ENCODE measurements around the gene ACER2. TPM values are rescaled to one million over a fixed set of nuclear protein-coding genes. Genes with fewer than 3 reads are reported as not detected.
"Not testable (repeated sequence)": the region's sequence is repeated elsewhere in the genome, so short reads cannot be mapped to it uniquely, and the experiment has no call there.

Gene ACER2
- total RNA-seq, 1 donor from 2014 or later, result 7.4 TPM

- H3K9me3 Mint-ChIP-seq (ENCODE audit: unreplicated experiment), result peaks cover 3% of the 10 kb centered on the region
- no peaks in the 10 kb centered on the region for H4K20me1 ChIP-seq (ENCODE audit: insufficient read depth, low read length)
- H2AFZ ChIP-seq (ENCODE audit: low read depth, low read length), result no peak overlapping the region
- H3K4me3 ChIP-seq (ENCODE audit: insufficient read depth, low read depth, low read length), result no peak overlapping the region
- no peaks in the 10 kb centered on the region for H3K4me1 ChIP-seq (ENCODE audit: insufficient read depth, low read length)
- H3K9me3 ChIP-seq (ENCODE audit: insufficient read depth, low read depth, low read length), result peaks cover 2% of the 10 kb centered on the region
- no peak for FAIRE-seq
- peak; percentile 45 for DNase-seq (ENCODE audit: low read depth)
- H3K27me3 ChIP-seq (ENCODE audit: insufficient read depth, low read length), result no peaks in the 10 kb centered on the region
- H3K36me3 ChIP-seq (ENCODE audit: insufficient read depth, low read length), result no peaks in the 10 kb centered on the region
- H3K9ac ChIP-seq (ENCODE audit: low read length), result no peak overlapping the region
- H3K36me3 Mint-ChIP-seq (ENCODE audit: low read depth, unreplicated experiment), result peaks cover 8% of the 10 kb centered on the region
- H3K4me2 ChIP-seq (ENCODE audit: low read length), result no peak overlapping the region
- TF ChIP-seq EZH2 (IDR thresholded peaks at IDR 0.05; ENCODE audit: insufficient read depth, low read length) (no peak), CTCF (IDR thresholded peaks at IDR 0.05; ENCODE audit: insufficient read depth, low read depth, low read length) (no peak)
- H3K4me1 Mint-ChIP-seq (ENCODE audit: low read depth, unreplicated experiment), result peaks cover 3% of the 10 kb centered on the region
- H3K79me2 ChIP-seq (ENCODE audit: insufficient read depth, low read length), result no peaks in the 10 kb centered on the region
- no peaks in the 10 kb centered on the region for H3K27me3 Mint-ChIP-seq (ENCODE audit: low read depth, unreplicated experiment)
- no peak overlapping the region for H3K27ac Mint-ChIP-seq (ENCODE audit: unreplicated experiment)
- H3K4me3 Mint-ChIP-seq (ENCODE audit: unreplicated experiment), result no peak overlapping the region
- no peak overlapping the region for H3K27ac ChIP-seq (ENCODE audit: low read depth, low read length)
Measured at GRCh38 chr9:19431361-19432171, 22.8 kb downstream of the ACER2 start.

GRCh38 chr9:19432473-19432872 is 23.7 kb downstream of the ACER2 start:
- H4K20me1 ChIP-seq (ENCODE audit: insufficient read depth, low read length), result no peaks in the 10 kb centered on the region
- H3K4me3 Mint-ChIP-seq (ENCODE audit: unreplicated experiment), result no peak overlapping the region
- no peak overlapping the region for H3K4me2 ChIP-seq (ENCODE audit: low read length)
- peaks cover 3% of the 10 kb centered on the region for H3K9me3 Mint-ChIP-seq (ENCODE audit: unreplicated experiment)
- H3K79me2 ChIP-seq (ENCODE audit: insufficient read depth, low read length), result no peaks in the 10 kb centered on the region
- H2AFZ ChIP-seq (ENCODE audit: low read depth, low read length), result no peak overlapping the region
- H3K27me3 Mint-ChIP-seq (ENCODE audit: low read depth, unreplicated experiment), result peaks cover 4% of the 10 kb centered on the region
- H3K4me3 ChIP-seq (ENCODE audit: insufficient read depth, low read depth, low read length), result no peak overlapping the region
- no peaks in the 10 kb centered on the region for H3K4me1 ChIP-seq (ENCODE audit: insufficient read depth, low read length)
- H3K9me3 ChIP-seq (ENCODE audit: insufficient read depth, low read depth, low read length), result peaks cover 2% of the 10 kb centered on the region
- no peaks in the 10 kb centered on the region for H3K27me3 ChIP-seq (ENCODE audit: insufficient read depth, low read length)
- no peak for DNase-seq (ENCODE audit: low read depth)
- no peak for FAIRE-seq
- H3K9ac ChIP-seq (ENCODE audit: low read length), result no peak overlapping the region
- H3K4me1 Mint-ChIP-seq (ENCODE audit: low read depth, unreplicated experiment), result peaks cover 3% of the 10 kb centered on the region
- TF ChIP-seq EZH2 (IDR thresholded peaks at IDR 0.05; ENCODE audit: insufficient read depth, low read length) (no peak), CTCF (IDR thresholded peaks at IDR 0.05; ENCODE audit: insufficient read depth, low read depth, low read length) (no peak)
- no peaks in the 10 kb centered on the region for H3K36me3 ChIP-seq (ENCODE audit: insufficient read depth, low read length)
- no peak overlapping the region for H3K27ac Mint-ChIP-seq (ENCODE audit: unreplicated experiment)
- peaks cover 8% of the 10 kb centered on the region for H3K36me3 Mint-ChIP-seq (ENCODE audit: low read depth, unreplicated experiment)
- H3K27ac ChIP-seq (ENCODE audit: low read depth, low read length), result no peak overlapping the region

- H2AFZ ChIP-seq (ENCODE audit: low read depth, low read length); DNase-seq (ENCODE audit: low read depth); H3K9me3 Mint-ChIP-seq (ENCODE audit: unreplicated experiment); H3K27me3 Mint-ChIP-seq (ENCODE audit: low read depth, unreplicated experiment); H3K4me2 ChIP-seq (ENCODE audit: low read length); H3K36me3 ChIP-seq (ENCODE audit: insufficient read depth, low read length); H3K79me2 ChIP-seq (ENCODE audit: insufficient read depth, low read length); H3K9me3 ChIP-seq (ENCODE audit: insufficient read depth, low read depth, low read length); H3K4me3 ChIP-seq (ENCODE audit: insufficient read depth, low read depth, low read length); H3K27ac ChIP-seq (ENCODE audit: low read depth, low read length); FAIRE-seq; H3K4me1 Mint-ChIP-seq (ENCODE audit: low read depth, unreplicated experiment); H4K20me1 ChIP-seq (ENCODE audit: insufficient read depth, low read length); H3K4me3 Mint-ChIP-seq (ENCODE audit: unreplicated experiment); H3K9ac ChIP-seq (ENCODE audit: low read length); H3K36me3 Mint-ChIP-seq (ENCODE audit: low read depth, unreplicated experiment); H3K4me1 ChIP-seq (ENCODE audit: insufficient read depth, low read length); H3K27ac Mint-ChIP-seq (ENCODE audit: unreplicated experiment); H3K27me3 ChIP-seq (ENCODE audit: insufficient read depth, low read length): not testable (repeated sequence)
Measured at GRCh38 chr9:19433729-19434128, 24.9 kb downstream of the ACER2 start.

Measured in astrocyte (in vitro differentiated cells and primary cell).